Psoas muscle (tissue), 8 donors: ENCODE data around the gene ADAMTS6. TPM values are rescaled to one million over a fixed set of nuclear protein-coding genes. Genes with fewer than 3 reads are reported as not detected.

Source experiments
- ATAC-seq, 4 donors: fragments of 200-7000 bp; cut with Tn5 transposase; one replicate each; pipeline ENCODE4 v1.9.1; 2020; ENCODE audit warnings: moderate library complexity in 3 of 4, mild to moderate bottlenecking in 2 of 4
- DNase-seq, 2 donors: peaks; one replicate each; pipeline ENCODE4 v3.0.0-alpha.2; 2020
- H3K27ac ChIP-seq: fragments of 200-600 bp; one replicate; pipeline ENCODE4 v1.8.0; 2022
- H3K27me3 ChIP-seq, 3 donors: fragments of 200-600 bp in 1 of 3; one replicate each; pipeline versions ENCODE4 v1.6.1 to v1.8.0; 2013 to 2022; ENCODE audit warnings: low read length in 2 of 3, mild to moderate bottlenecking in 2 of 3, moderate library complexity in 1 of 3; ENCODE audit not compliant: insufficient read depth in 3 of 3
- H3K36me3 ChIP-seq, 2 donors: fragments of 200-600 bp in 1 of 2; one replicate each; pipeline versions ENCODE4 v1.6.1 to v1.8.0; 2013 to 2022; ENCODE audit warnings: low read depth in 1 of 2, mild to moderate bottlenecking in 1 of 2, moderate library complexity in 1 of 2; ENCODE audit not compliant: insufficient read depth in 1 of 2
- H3K4me1 ChIP-seq: fragments of 200-600 bp; one replicate; pipeline ENCODE4 v1.8.0; 2022
- H3K4me3 ChIP-seq: fragments of 200-600 bp; one replicate; pipeline ENCODE4 v1.8.0; 2022; ENCODE audit warnings: mild to moderate bottlenecking
- H3K9me3 ChIP-seq: fragments of 200-600 bp; one replicate; pipeline ENCODE4 v1.8.0; 2022
- WGBS, 3 donors: extraction: QIAGEN DNeasy Blood & Tissue Kit; methylation state at CpG; one replicate each; pipeline versions ENCODE4 v1.1.6 to v1.1.7; 2013; 5-methylcytosine and 5-hydroxymethylcytosine counted together
- intact Hi-C, 2 donors: fragments of 100-400 bp; cut with DNase I; formaldehyde crosslinking; loops; one replicate each; pipeline versions ENCODE4 v1.11.0 to v1.14.2; 2022
- polyA plus RNA-seq, 3 donors: library from polyadenylated mRNA; stranded (reverse); fragments of 200-250 nt; gene quantifications; one replicate each; pipeline ENCODE4 v1.2.3, GENCODE V29; 2013
- total RNA-seq, 4 donors: library from RNA; stranded (reverse); fragmentation: NEBNext Ultra II Directional in 2 of 4; extraction: Animal tissue kit (Norgen Biotek cat#: 25700) in 2 of 4; gene quantifications; one replicate each; pipeline versions ENCODE4 v1.2.1 to v1.2.4, GENCODE V29; 2021 to 2023
- TF ChIP-seq, protein P1 (sequence below): fragments of 200-600 bp; IDR thresholded peaks from one replicate; pipeline ENCODE4 v1.8.0; 2022; ENCODE audit warnings: antibody characterized with exemption
- donor health status: healthy with polysubstance abuse.
- donor health status: DM: no; HTN: no; CAD: no; lungs with moderate emphysema.
- donor health status: Bipolar disorder and iron deficiency.
- donor health status: healthy.
- donor health status: DM: yes; HTN: yes; CAD: no.
- donor health status: DM: no; HTN: no; CAD: no.
- donor health status: DM: no; HTN: no; CAD: no.
- donor health status: DM: yes; HTN: yes; CAD: no.

Gene ADAMTS6
- total and polyA plus RNA-seq, 7 donors = 0.06 to 0.59 (median 0.24) TPM

DNA sequence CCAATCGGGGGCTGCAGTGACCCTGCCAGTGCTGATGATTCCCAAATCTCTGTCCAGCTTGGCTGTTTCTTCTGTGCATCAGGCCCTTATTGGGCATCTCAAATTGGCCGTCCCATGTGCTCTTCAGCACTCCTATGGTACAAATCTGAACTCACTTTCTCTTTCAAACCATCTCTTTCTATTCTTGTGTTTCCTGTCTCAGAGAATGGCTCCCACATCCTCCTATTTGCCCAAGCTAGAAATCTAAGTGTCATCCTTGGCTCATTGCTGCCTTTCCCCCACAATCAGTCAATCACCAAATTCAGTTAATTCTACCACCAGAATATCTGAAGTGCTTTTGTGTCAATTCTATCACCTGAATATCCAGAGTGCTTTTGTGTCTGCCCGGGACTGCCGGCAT lies 376.4 kb downstream of the ADAMTS6 start:
- Histone ChIP-seq H3K36me3 (no peaks in the 10 kb centered on the region), H3K27ac (no peak overlapping the region), H3K4me1 (peaks cover 4% of the 10 kb centered on the region), H3K4me3 (no peak overlapping the region), H3K27me3 (no peaks in the 10 kb centered on the region), H3K9me3 (no peaks in the 10 kb centered on the region)
- WGBS, 3 donors = 86 to 92% (median 88%) methylated on average over 4 of the region's 4 CpGs
- TF ChIP-seq, protein P1, sequence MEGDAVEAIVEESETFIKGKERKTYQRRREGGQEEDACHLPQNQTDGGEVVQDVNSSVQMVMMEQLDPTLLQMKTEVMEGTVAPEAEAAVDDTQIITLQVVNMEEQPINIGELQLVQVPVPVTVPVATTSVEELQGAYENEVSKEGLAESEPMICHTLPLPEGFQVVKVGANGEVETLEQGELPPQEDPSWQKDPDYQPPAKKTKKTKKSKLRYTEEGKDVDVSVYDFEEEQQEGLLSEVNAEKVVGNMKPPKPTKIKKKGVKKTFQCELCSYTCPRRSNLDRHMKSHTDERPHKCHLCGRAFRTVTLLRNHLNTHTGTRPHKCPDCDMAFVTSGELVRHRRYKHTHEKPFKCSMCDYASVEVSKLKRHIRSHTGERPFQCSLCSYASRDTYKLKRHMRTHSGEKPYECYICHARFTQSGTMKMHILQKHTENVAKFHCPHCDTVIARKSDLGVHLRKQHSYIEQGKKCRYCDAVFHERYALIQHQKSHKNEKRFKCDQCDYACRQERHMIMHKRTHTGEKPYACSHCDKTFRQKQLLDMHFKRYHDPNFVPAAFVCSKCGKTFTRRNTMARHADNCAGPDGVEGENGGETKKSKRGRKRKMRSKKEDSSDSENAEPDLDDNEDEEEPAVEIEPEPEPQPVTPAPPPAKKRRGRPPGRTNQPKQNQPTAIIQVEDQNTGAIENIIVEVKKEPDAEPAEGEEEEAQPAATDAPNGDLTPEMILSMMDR = no peak
- intact Hi-C loops = loop anchor here in 1 of 2 donors (10.0 kb wide), 1 partner anchor 290 kb away; no protein-coding TSS in a partner anchor
- no peak for ATAC-seq
- no peak for DNase-seq

DNA sequence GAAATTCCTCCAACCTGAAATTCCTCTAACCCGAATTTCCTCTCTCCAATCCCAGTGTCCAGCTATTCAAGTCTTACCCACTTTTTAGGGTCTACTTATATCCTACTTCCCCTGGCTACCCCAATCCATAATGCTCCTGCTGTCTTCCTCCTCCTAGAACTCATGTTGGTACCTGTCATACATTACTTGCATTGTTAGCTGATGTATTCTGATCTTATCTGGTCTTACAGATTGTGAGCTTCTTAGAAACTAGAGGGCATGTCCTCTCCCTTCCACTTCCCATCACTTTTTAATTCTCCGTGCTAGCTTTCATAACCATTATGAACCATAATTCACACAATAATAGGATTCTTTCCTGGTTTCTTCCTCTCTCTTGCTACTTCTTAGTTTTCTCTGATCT lies 376.9 kb downstream of the ADAMTS6 start:
- Histone ChIP-seq H3K36me3 (no peaks in the 10 kb centered on the region), H3K4me1 (peaks cover 4% of the 10 kb centered on the region), H3K27me3 (no peaks in the 10 kb centered on the region), H3K27ac (no peak overlapping the region), H3K9me3 (no peaks in the 10 kb centered on the region), H3K4me3 (no peak overlapping the region)
- DNase-seq = no peak
- ATAC-seq = no peak
- TF ChIP-seq, protein P1 = no peak
- 86 to 92% (median 87%) methylated on average over 2 of the region's 2 CpGs for WGBS, 3 donors
- intact Hi-C loops = loop anchor here (5.0 to 10.0 kb wide), 4 partner anchors 68 to 377 kb away; partner anchors contain the start of gene ADAMTS6 (in 1 of the 2)

DNA sequence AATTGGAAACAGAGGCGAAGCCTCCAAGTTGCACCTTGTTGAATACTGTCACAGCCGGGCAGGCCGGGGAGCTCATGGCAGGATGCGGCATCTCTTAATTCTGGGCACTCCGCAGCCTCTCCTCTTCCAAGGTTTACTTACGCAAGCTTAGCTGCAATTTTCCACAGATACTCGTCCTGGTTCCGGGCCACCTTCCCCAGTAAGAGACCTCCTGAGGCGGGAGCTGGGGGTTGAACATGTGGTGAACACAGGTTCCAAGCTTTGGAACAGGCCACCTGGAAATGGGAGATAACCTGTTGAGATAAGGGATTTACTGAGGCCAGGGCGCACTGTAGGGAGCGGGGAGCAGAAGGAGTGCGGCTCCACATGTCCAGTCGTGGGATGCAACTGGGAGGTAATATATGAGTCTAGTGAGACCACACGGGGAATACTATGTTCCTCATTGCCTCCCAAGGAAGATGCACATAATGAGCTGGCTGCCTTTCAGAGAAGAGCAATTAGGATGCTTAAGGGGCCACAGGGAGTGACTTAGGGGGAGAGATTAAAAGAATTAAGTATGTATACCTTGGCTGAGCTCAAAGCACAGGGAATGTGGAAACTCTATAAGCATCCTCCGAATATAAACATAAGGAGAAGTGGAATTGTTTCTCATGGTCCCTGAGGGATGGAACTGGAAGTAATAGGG lies 377.8 kb downstream of the ADAMTS6 start:
- ATAC-seq (peak in 1 of 4 donors; percentile 14), DNase-seq (peak in 1 of 2 donors; percentile 48)
- Histone ChIP-seq H3K4me1 (peaks cover 4% of the 10 kb centered on the region), H3K9me3 (no peaks in the 10 kb centered on the region), H3K27me3 (no peaks in the 10 kb centered on the region), H3K27ac (no peak overlapping the region), H3K4me3 (no peak overlapping the region), H3K36me3 (no peaks in the 10 kb centered on the region)
- intact Hi-C loops = loop anchor here (5.0 to 10.0 kb wide), 4 partner anchors 67 to 378 kb away; partner anchors contain the start of gene ADAMTS6 (in 1 of the 2)
- TF ChIP-seq, protein P1 = no peak
- WGBS, 3 donors = 54 to 72% (median 59%) methylated on average over 15 of the region's 15 CpGs

DNA sequence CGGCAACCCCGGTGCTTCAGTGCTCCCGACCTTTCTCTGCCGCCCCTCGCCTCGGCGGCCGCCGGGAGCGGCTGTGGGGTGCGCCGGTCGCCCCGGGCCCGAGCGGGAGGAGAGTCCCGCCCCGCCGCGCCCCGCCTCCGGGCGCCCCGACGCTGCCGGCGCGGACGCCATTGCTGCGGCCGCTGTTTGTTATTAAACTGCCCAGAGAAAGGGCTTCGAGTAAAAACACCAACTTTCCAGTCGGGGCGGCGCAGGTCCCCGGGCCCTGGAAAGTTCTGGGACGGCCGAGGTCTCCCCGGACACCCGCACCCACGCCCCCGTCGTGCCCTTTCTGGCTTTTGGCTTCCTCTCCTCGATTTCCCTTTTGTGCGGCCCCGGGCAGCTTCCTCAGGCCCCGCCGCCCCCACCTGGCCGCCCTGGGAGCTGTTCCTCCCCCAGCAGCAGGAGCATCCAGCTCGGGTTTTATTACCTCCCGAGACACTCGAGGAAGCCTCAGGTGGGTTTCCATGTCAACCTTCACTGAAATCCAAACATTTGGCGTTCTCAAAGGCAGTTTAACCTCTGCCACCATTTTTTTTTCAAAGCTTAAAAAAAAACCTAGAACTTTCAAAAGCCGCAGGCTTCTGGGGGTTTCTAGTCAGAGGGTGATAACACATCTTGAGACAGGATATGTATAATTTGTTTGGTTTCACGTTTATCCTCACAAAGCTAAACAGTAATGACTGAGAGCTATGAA lies 378.6 kb downstream of the ADAMTS6 start:
- peak; percentile 51 to 71 for DNase-seq
- TF ChIP-seq, protein P1 = peak; percentile 25

More for the DNA sequence above, 378.6 kb downstream of the ADAMTS6 start:
- H3K9me3 ChIP-seq = no peaks in the 10 kb centered on the region
- no peaks in the 10 kb centered on the region for H3K36me3 ChIP-seq
- peaks cover 4% of the 10 kb centered on the region for H3K4me1 ChIP-seq
- peak; percentile 57 to 86 (median 73) for ATAC-seq
- WGBS, 3 donors = 1 to 2% (median 1%) methylated on average over 48 to 55 of the region's 55 CpGs
- peak overlapping the region; percentile 74 for H3K27ac ChIP-seq
- peak overlapping the region; percentile 81 for H3K4me3 ChIP-seq
- intact Hi-C loops = loop anchor here (5.0 to 10.0 kb wide), 4 partner anchors 66 to 379 kb away; partner anchors contain the start of gene ADAMTS6 (in 1 of the 2)
- H3K27me3 ChIP-seq = no peaks in the 10 kb centered on the region
